Ishikawa (cell line): ENCODE data around the gene SLC25A39.

Source experiments
- CEBPB ChIP-seq: IDR thresholded peaks from 2 replicates; pipeline ENCODE4 v1.6.1; 2012
- CREB1 ChIP-seq: IDR thresholded peaks from 2 replicates; pipeline ENCODE4 v1.6.1; 2012; ENCODE audit warnings: low read depth
- EGR1 ChIP-seq: IDR thresholded peaks from 2 replicates; pipeline ENCODE4 v1.6.1; 2012
- EP300 ChIP-seq: IDR thresholded peaks from 2 replicates; pipeline ENCODE4 v1.6.1; 2012; ENCODE audit warnings: borderline replicate concordance
- FOXM1 ChIP-seq: IDR thresholded peaks from 2 replicates; pipeline ENCODE4 v1.6.1; 2012; ENCODE audit warnings: low read depth, borderline replicate concordance
- NFIC ChIP-seq: IDR thresholded peaks from 2 replicates; pipeline ENCODE4 v1.6.1; 2012
- RAD21 ChIP-seq: IDR thresholded peaks from 2 replicates; pipeline ENCODE4 v1.6.1; 2012; ENCODE audit warnings: low read depth
- REST ChIP-seq: IDR thresholded peaks from 2 replicates; pipeline ENCODE4 v1.6.1; 2012; ENCODE audit warnings: low read depth, mild to moderate bottlenecking
- TAF1 ChIP-seq: IDR thresholded peaks from 2 replicates; pipeline ENCODE4 v1.6.1; 2012; ENCODE audit warnings: low read depth, mild to moderate bottlenecking
- TCF12 ChIP-seq: IDR thresholded peaks from 2 replicates; pipeline ENCODE4 v1.6.1; 2012; ENCODE audit warnings: low read depth
- TEAD4 ChIP-seq: IDR thresholded peaks from 2 replicates; pipeline ENCODE4 v1.6.1; 2012
- USF1 ChIP-seq: IDR thresholded peaks from 2 replicates; pipeline ENCODE4 v1.6.1; 2012
- YY1 ChIP-seq: IDR thresholded peaks from 2 replicates; pipeline ENCODE4 v1.6.1; 2012; ENCODE audit warnings: low read depth
- ZBTB7A ChIP-seq: IDR thresholded peaks from 2 replicates; pipeline ENCODE4 v1.6.1; 2012; ENCODE audit warnings: low read depth
- TF ChIP-seq, protein P1 (sequence below): IDR thresholded peaks from 2 replicates; pipeline ENCODE4 v1.6.1; 2012

SLC25A39 gene

DNA sequence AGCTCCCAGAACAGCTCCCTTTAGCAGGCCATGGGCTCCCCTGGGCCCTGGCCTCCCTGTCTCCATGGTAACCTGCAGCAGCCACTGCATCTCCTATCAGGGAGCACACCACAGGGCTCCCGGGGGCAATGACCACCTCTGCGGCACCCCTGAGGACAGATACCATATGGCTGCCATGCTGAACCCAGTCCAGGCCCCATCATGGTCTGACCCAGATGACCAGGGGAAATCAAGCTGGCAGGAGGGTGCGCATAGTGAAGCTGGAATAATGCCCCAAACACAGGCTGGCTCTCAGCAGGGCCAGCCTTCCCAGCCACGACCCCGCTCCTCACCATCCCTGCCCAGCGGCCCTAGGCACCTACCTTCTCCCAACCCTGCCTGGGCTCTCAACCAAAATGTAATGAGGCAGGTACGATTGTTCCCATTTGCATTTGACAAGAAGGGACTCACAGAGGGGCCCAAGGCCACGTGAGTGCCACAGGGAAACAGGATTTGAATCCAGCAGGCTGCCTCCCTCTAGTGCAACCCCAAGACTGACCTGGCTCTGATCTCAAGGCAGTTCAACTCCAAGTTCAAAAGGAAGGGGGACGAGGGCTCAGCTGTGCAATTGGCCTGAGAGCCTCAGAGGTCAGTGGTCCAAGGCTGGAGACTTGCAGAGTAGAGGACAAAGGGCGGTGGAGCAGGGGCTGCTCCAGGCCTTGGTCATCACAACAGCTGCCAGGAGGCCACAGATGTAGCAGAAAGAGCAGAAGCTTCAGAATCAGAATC, 13.8 kb downstream of the SLC25A39 start:
- no peak for TF ChIP-seq TCF12
- TF ChIP-seq TEAD4: no peak
- no peak for TF ChIP-seq NFIC
- no peak for TF ChIP-seq REST
- no peak for TF ChIP-seq EGR1
- TF ChIP-seq FOXM1: no peak
- TF ChIP-seq RAD21: no peak
- TF ChIP-seq ZBTB7A: no peak
- TF ChIP-seq, protein P1, sequence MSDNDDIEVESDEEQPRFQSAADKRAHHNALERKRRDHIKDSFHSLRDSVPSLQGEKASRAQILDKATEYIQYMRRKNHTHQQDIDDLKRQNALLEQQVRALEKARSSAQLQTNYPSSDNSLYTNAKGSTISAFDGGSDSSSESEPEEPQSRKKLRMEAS: no peak
- TF ChIP-seq EP300: no peak
- no peak for TF ChIP-seq USF1
- TF ChIP-seq YY1: no peak
- TF ChIP-seq CREB1: no peak
- no peak for TF ChIP-seq TAF1
- TF ChIP-seq CEBPB: no peak

- no peak for TF ChIP-seq USF1
- no peak for TF ChIP-seq REST
- TF ChIP-seq TEAD4: no peak
- no peak for TF ChIP-seq CEBPB
- no peak for TF ChIP-seq EGR1
- no peak for TF ChIP-seq TAF1
- TF ChIP-seq CREB1: no peak
- TF ChIP-seq EP300: no peak
- no peak for TF ChIP-seq ZBTB7A
- TF ChIP-seq, protein P1: no peak
- TF ChIP-seq NFIC: no peak
- TF ChIP-seq RAD21: no peak
- no peak for TF ChIP-seq FOXM1
- TF ChIP-seq YY1: no peak
- TF ChIP-seq TCF12: no peak
These were observed 14.4 kb downstream of the SLC25A39 start for GRCh38 chr17:44310188-44310587.

DNA sequence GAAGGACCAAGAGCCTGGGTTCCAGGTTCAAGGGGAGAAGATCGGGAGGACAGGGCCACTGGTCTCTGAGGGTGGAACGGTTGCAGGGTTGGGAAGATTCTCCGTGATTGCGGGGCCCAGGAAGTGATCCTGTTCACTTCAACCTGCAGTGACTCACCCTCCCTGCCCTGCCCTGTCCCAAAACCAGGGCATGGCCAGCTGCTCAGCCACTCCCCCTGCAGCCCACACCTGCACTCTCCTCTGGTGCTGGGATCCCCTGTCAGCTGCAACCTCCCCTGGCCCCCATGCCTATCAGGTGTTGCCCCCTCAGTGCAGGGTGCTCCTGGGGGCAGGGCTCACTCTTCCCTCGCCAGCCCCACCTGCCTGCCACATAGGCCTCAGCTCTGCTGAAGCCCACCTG, 15.2 kb downstream of the SLC25A39 start:
- TF ChIP-seq FOXM1 (no peak), CREB1 (no peak), REST (no peak), USF1 (no peak)
- TF ChIP-seq, protein P1: no peak

DNA sequence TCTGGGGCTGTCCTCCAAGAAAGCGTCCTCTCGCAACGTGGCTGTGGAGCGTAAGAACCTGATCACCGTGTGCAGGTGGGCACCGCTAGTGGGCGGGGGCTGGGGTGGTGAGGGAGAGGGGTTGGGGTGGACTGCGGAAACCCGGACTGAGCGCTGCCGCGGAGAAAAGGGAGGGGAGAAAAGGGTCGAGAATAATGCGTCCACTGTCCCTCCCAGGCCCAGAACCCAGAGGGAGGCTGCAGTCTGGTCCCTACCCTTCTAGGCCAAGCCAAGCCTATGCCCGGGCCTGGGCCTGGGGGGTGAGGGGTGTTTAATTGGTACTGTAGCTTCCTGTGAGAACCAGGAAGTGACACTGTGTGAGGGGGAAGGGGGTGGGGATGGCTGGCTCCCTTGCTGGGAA, 15.8 kb downstream of the SLC25A39 start:
- TF ChIP-seq, protein P1: no peak
- TF ChIP-seq TAF1 (no peak), CEBPB (no peak), NFIC (no peak), RAD21 (no peak), TCF12 (no peak), YY1 (no peak), REST (no peak), EP300 (no peak), TEAD4 (no peak), FOXM1 (no peak), EGR1 (no peak), CREB1 (no peak), USF1 (no peak), ZBTB7A (no peak)
